Thyroid gland (tissue), 4 donors: ENCODE data around the gene C8B. TPM values are rescaled to one million over a fixed set of nuclear protein-coding genes. Genes with fewer than 3 reads are reported as not detected.

Source experiments
- DNase-seq, 2 donors: peaks; one replicate each; pipeline ENCODE4 v3.0.0-alpha.2; 2019
- H3K27ac ChIP-seq, 3 donors: fragments of 200-600 bp; sonication (generic); 1 replicate in 2 of 3; 2 replicates in 1 of 3; pipeline ENCODE4 v1.5.1; 2016 to 2019; ENCODE audit warnings: mild to moderate bottlenecking in 1 of 3, moderate library complexity in 1 of 3
- H3K27me3 ChIP-seq: fragments of 200-600 bp; sonication (generic); one replicate; pipeline ENCODE4 v1.5.1; 2019
- H3K36me3 ChIP-seq, 2 donors: fragments of 200-600 bp; sonication (generic); one replicate each; pipeline ENCODE4 v1.5.1; 2016 to 2019
- H3K4me1 ChIP-seq, 2 donors: fragments of 200-600 bp; sonication (generic); one replicate each; pipeline ENCODE4 v1.5.1; 2017 to 2019
- H3K4me3 ChIP-seq, 3 donors: fragments of 200-600 bp; sonication (generic); replicated peaks in 1 of 3; 1 replicate in 2 of 3; 2 replicates in 1 of 3; pipeline ENCODE4 v1.5.1; 2016; ENCODE audit warnings: mild to moderate bottlenecking in 1 of 3
- H3K9me3 ChIP-seq: fragments of 200-600 bp; sonication (generic); one replicate; pipeline ENCODE4 v1.5.1; 2017
- POLR2A ChIP-seq, 2 donors: fragments of 450-650 bp; IDR thresholded peaks; one replicate each; pipeline ENCODE4 v1.6.1; 2017; ENCODE audit warnings: antibody characterized with exemption in 2 of 2, mild to moderate bottlenecking in 2 of 2, moderate library complexity in 1 of 2
- WGBS, 2 donors: methylation state at CpG; one replicate each; pipeline ENCODE4 v1.1.5; 2017; 5-methylcytosine and 5-hydroxymethylcytosine counted together
- intact Hi-C: fragments of 100-400 bp; cut with DNase I; formaldehyde crosslinking; loops from one replicate; pipeline ENCODE4 v1.15.1; 2023
- total RNA-seq, 4 donors: library from RNA; depleted of rRNA; stranded (reverse); fragments of >200 nt; gene quantifications; one replicate each; pipeline ENCODE4 v1.2.3, GENCODE V29; 2016
- TF ChIP-seq, protein P1 (sequence below), 6 experiments: fragments of 200-600 bp in 3 of 6; fragments of 450-650 bp in 3 of 6; sonication (generic) in 3 of 6; IDR thresholded peaks; one replicate each; pipeline ENCODE4 v1.5.1; 2016 to 2019; ENCODE audit warnings: antibody characterized with exemption in 6 of 6, mild to moderate bottlenecking in 2 of 6, inconsistent platforms in 1 of 6, moderate library complexity in 1 of 6

The C8B gene
- total RNA-seq, 4 donors from 2014 or later, result not detected

- H3K9me3 ChIP-seq, result no peaks in the 10 kb centered on the region
- H3K4me1 ChIP-seq, result no peaks in the 10 kb centered on the region
- intact Hi-C loops, result no loop called here
- TF ChIP-seq, protein P1, sequence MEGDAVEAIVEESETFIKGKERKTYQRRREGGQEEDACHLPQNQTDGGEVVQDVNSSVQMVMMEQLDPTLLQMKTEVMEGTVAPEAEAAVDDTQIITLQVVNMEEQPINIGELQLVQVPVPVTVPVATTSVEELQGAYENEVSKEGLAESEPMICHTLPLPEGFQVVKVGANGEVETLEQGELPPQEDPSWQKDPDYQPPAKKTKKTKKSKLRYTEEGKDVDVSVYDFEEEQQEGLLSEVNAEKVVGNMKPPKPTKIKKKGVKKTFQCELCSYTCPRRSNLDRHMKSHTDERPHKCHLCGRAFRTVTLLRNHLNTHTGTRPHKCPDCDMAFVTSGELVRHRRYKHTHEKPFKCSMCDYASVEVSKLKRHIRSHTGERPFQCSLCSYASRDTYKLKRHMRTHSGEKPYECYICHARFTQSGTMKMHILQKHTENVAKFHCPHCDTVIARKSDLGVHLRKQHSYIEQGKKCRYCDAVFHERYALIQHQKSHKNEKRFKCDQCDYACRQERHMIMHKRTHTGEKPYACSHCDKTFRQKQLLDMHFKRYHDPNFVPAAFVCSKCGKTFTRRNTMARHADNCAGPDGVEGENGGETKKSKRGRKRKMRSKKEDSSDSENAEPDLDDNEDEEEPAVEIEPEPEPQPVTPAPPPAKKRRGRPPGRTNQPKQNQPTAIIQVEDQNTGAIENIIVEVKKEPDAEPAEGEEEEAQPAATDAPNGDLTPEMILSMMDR (IDR thresholded peaks at IDR 0.05), result no peak
- TF ChIP-seq POLR2A (IDR thresholded peaks at IDR 0.05), result no peak
- H3K36me3 ChIP-seq, result no peaks in the 10 kb centered on the region
- no peak for DNase-seq
- no peak overlapping the region for H3K4me3 ChIP-seq
- no peaks in the 10 kb centered on the region for H3K27me3 ChIP-seq
- WGBS, 2 donors, result 76% methylated on average over 1 of the region's 1 CpG
- H3K27ac ChIP-seq, result no peak overlapping the region
Observed at GRCh38 chr1:56972976-56973375, 7.2 kb upstream of the C8B start.

DNA sequence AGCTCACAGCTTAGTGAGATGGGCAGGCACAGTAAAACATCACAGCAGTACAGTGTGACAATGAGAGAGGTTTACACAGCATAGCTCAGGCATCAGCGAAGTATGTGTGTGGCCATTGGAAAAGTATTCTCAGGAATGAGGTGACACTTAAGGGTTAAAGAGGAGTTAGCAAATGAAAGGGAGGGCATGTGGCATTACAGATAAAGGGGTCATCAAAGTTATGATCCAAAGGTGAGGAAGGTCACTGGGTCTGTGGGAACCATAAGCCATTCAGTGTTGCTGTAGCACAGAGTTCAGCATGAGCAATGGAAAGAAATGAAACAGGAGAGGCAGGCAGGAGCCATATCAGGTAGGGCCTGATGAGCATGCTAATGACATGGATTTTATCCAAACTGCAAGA is 4.5 kb upstream of the C8B start:
- Histone ChIP-seq H3K4me3 (no peak overlapping the region), H3K9me3 (no peaks in the 10 kb centered on the region), H3K36me3 (no peaks in the 10 kb centered on the region), H3K27me3 (no peaks in the 10 kb centered on the region), H3K27ac (no peak overlapping the region), H3K4me1 (peaks cover 0 to 5% of the 10 kb centered on the region in 2 donors)
- WGBS, 2 donors, result 88 to 100% methylated on average over 1 of the region's 1 CpG
- intact Hi-C loops, result no loop called here
- no peak for TF ChIP-seq POLR2A (IDR thresholded peaks at IDR 0.05)
- TF ChIP-seq, protein P1 (IDR thresholded peaks at IDR 0.05), result no peak
- no peak for DNase-seq

GRCh38 chr1:56968878-56969495 is 3.2 kb upstream of the C8B start:
- 89 to 95% methylated on average over 2 of the region's 2 CpGs for WGBS, 2 donors
- no peak for TF ChIP-seq POLR2A (IDR thresholded peaks at IDR 0.05)
- TF ChIP-seq, protein P1 (IDR thresholded peaks at IDR 0.05), result no peak
- no peaks in the 10 kb centered on the region for H3K36me3 ChIP-seq
- DNase-seq, result no peak
- intact Hi-C loops, result loop anchor here (5.0 kb wide), 1 partner anchor 137 kb away; no protein-coding TSS in a partner anchor
- H3K9me3 ChIP-seq, result no peaks in the 10 kb centered on the region
- H3K4me1 ChIP-seq, result peaks cover 0 to 5% of the 10 kb centered on the region in 2 donors
- H3K27ac ChIP-seq, result no peak overlapping the region
- no peaks in the 10 kb centered on the region for H3K27me3 ChIP-seq
- H3K4me3 ChIP-seq, result no peak overlapping the region

DNA sequence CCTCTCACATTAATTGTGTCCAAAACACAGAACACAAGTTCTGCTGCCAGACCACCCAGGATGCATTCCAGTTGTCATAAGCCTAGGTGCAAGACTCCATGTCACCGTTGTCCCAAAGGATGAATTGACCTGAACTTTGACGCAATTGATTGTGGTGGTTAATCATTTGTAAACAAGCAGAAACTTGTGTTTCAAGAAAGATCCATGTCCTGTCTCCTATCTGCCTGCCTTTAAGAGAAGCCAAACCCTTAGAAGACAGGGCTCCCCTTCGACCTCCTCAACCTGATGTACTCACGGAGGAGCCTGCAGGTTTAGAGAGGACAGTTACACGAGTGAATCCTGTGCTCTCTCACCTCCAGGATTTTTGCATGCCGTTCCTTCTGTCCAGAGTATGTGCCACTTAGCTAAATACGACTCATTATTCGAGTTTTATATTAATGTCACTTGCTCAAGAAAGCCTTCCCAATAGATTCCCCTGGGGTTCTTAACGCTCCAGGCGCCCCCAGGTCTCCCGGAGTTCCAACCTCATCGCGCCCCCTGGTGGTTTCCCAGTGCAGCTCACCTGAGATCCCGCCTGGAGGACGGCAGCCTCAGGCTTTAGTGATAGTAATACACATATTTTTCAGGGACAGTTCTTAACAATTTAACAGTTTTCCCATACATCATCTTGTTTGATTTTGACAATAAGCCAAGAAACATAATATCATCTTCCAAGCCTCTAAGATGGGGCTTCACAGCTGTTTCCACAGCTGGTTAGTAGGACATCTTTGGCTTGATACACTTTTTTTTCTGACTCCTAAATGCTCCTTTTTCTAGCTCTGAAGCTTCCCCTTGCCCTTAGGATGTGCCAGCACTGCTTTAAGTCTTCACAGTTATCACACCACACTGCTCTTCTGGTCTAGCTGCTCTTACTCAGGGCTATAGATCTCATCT is 2.4 kb upstream of the C8B start:
- no peaks in the 10 kb centered on the region for H3K27me3 ChIP-seq
- no peaks in the 10 kb centered on the region for H3K9me3 ChIP-seq
- 37 to 43% methylated on average over 15 of the region's 15 CpGs for WGBS, 2 donors
- H3K4me1 ChIP-seq, result peaks cover 0 to 5% of the 10 kb centered on the region in 2 donors
- H3K4me3 ChIP-seq, result no peak overlapping the region
- peak; percentile 14 to 50 for DNase-seq
- no peak overlapping the region for H3K27ac ChIP-seq
- TF ChIP-seq POLR2A (IDR thresholded peaks at IDR 0.05), result no peak
- TF ChIP-seq, protein P1 (IDR thresholded peaks at IDR 0.05), result peak in 5 of 6 experiments; percentile 32 to 44 (median 36)
- no peaks in the 10 kb centered on the region for H3K36me3 ChIP-seq
- intact Hi-C loops, result loop anchor here (5.0 kb wide), 1 partner anchor 136 kb away; no protein-coding TSS in a partner anchor
